Omental fat pad (tissue), 4 donors: ENCODE data around the gene THAP4. TPM values are rescaled to one million over a fixed set of nuclear protein-coding genes. Genes with fewer than 3 reads are reported as not detected.
A peak's percentile ranks its signal among the peaks of the same experiment; 100 is the strongest.

ENCODE experiments used
- ATAC-seq: fragments of 150-250 bp; one replicate; pipeline ENCODE4 v1.9.1; 2016; ENCODE audit warnings: mild to moderate bottlenecking, moderate library complexity; ENCODE audit not compliant: low FRiP score
- DNase-seq: peaks from one replicate; pipeline ENCODE4 v3.0.0-alpha.2; 2019; ENCODE audit warnings: low spot score
- CTCF ChIP-seq, 3 donors: fragments of 450-650 bp; IDR thresholded peaks; one replicate each; pipeline ENCODE4 v1.5.1; 2016 to 2017; ENCODE audit warnings: antibody characterized with exemption in 3 of 3, mild to moderate bottlenecking in 3 of 3, moderate library complexity in 2 of 3
- total RNA-seq, 4 donors: library from RNA; depleted of rRNA; stranded (reverse); fragments of >200 nt; gene quantifications; one replicate each; pipeline ENCODE4 v1.1.0, GENCODE V29; 2016

The THAP4 gene
- total RNA-seq, 4 donors from 2014 or later, result 29.5 to 55.1 (median 44.8) TPM

- no peak for TF ChIP-seq CTCF (IDR thresholded peaks at IDR 0.05)
- DNase-seq (peak; percentile 45), ATAC-seq (peak; percentile 81)
Measured at GRCh38 chr2:241561832-241562231, 75.1 kb downstream of the THAP4 start.

GRCh38 chr2:241560883-241561474 is 76.0 kb downstream of the THAP4 start:
- DNase-seq (no peak), ATAC-seq (peak; percentile 12)
- no peak for TF ChIP-seq CTCF (IDR thresholded peaks at IDR 0.05)

- DNase-seq (no peak), ATAC-seq (no peak)
- TF ChIP-seq CTCF (IDR thresholded peaks at IDR 0.05), result no peak
Measured at GRCh38 chr2:241560162-241560882, 76.6 kb downstream of the THAP4 start.

- ATAC-seq (peak; percentile 17), DNase-seq (no peak)
- no peak for TF ChIP-seq CTCF (IDR thresholded peaks at IDR 0.05)
Measured at GRCh38 chr2:241559323-241560161, 77.4 kb downstream of the THAP4 start.

- DNase-seq (no peak), ATAC-seq (peak; percentile 50)
- TF ChIP-seq CTCF (IDR thresholded peaks at IDR 0.05), result no peak
Measured at GRCh38 chr2:241558532-241559322, 78.2 kb downstream of the THAP4 start, which contains the start of gene BOK. Gene BOK, plus strand, starts transcription at chr2:241558745. Its CDS starts 739 bp downstream, at chr2:241559484.

GRCh38 chr2:241556746-241557145 is 80.2 kb downstream of the THAP4 start:
- ATAC-seq (no peak), DNase-seq (no peak)
- no peak for TF ChIP-seq CTCF (IDR thresholded peaks at IDR 0.05)
